Inflammatory macrophage (primary cell): ENCODE results near the gene STX3.

ENCODE experiments used
- DNase-seq, 2 donors: peaks; one replicate each; pipeline ENCODE4 v3.0.0-alpha.2; 2020 to 2022
- total RNA-seq, 18 experiments: gene quantifications; one replicate each; lab custom pipeline; 2026; ENCODE audit warnings: mixed read lengths in 6 of 18, inconsistent platforms in 2 of 18; lab: John Stamatoyannopoulos, UW

Gene STX3
- 56.6 to 118 (median 77.1) reads per million in 18 experiments for total RNA-seq

DNA sequence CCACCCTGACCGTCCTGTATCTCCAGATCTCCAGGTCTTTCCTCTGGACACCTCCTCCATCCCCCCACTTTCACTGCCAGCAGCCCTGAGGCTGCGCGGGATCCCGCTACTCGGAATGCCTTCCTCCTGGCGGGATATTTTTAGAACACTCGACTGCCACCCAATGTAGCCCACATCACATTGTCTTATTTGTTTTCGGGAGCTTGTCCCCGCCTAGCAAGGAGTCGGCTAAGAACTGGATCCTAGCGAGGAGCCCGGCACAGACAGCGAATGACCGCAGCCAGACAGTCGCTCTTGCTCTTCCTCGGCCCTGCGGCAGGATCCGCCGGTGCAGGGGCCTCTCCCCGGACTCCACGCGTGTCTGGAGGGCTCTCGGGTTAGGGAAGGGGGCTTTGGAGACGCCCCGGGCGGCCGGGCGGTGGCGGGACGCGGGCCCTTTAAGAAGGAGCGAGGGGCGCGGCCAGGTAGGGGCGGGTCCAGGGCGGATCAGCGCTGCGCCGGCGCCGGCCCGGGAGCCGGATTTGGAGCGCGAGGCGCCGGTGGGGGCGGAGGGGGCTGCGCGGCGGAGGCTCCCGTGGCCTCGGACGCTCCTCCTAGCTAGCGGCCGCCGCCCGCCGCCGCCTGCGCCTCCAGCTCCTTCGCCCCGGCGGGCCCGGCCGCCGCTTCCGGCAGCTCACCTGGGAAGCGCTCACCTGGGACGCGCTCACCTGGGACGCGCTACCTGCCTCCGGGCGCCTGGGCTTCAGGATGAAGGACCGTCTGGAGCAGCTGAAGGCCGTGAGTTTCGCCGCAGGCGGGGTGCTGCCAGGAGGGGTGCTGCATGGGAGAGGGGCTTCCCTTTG lies at the start of gene STX3:
TSS of gene STX3 (plus strand) at position 518 of the 842 bp plus-strand sequence. CDS start at position 748, 230 bp downstream.
- DNase-seq = peak; percentile 61 to 82

DNA sequence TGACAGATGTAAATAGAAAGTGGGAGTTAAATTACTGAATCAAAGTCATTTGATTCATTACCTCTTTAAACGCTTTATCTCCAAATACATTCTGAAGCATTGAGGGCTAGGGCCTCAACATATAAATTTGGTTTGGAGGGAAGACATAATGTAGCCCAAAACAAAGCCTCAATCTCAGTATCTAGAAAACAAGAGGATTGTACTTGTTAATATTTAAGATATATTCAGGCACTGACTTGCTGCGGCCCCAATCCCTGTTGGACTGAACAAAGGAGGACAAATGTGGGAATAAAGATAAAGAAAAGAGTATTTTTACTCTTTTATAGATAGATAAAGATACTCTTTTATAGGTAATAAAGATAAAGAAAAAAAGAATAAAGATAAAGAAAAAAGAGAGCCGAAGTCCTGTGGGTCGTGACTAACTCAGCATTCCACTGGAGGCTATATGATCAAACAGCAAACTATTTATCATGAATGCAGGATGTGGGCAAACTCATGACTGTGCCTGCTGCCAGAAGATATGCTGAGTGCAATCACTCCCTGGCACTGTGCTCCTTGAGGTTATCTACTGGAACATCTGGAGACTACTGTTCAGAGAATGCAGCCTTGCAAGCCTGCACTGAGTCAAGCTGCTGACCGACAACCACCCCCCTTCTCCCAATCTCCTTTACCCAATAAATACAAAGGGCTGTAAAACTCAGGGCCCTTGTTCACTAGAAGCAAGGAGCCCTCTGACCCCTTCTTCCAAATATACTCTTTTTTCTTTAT lies 48.5 kb upstream of the STX3 start:
- no peak for DNase-seq

DNA sequence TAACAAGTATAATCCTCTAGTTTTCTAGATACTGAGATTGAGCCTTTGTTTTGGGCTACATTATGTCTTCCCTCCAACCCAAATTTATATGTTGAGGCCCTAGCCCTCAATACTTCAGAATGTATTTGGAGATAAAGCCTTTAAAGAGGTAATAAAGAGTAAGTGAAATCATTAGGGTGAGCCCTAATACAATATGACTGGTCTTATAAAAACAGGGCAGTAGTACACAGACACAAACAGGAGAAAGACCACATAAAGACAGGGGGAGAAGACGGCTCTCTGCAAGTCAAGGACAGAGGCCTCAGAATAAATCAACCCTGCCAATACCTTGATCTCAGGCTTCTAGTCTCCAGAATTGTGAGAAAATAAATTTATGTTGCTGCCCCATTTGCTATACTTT lies 47.8 kb upstream of the STX3 start:
- DNase-seq = no peak

DNA sequence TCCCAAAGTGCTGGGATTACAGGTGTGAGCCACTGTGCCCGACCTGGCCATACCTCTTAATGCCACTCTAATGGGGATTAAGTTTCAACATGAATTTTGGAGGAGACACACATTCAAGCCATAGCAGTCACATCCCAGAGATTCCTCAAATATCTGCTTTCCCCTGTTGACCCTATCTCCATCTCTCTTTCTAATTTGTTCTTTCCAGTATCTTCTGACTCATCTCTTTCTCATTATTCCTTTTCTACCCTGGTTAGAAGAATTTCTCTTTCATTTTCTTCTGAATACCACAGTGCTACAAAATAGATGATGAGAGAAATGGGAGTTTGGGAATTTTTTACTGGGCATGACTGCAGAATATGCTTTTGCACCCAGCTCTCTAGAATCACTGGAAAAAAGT lies 46.6 kb upstream of the STX3 start:
- DNase-seq = no peak

DNA sequence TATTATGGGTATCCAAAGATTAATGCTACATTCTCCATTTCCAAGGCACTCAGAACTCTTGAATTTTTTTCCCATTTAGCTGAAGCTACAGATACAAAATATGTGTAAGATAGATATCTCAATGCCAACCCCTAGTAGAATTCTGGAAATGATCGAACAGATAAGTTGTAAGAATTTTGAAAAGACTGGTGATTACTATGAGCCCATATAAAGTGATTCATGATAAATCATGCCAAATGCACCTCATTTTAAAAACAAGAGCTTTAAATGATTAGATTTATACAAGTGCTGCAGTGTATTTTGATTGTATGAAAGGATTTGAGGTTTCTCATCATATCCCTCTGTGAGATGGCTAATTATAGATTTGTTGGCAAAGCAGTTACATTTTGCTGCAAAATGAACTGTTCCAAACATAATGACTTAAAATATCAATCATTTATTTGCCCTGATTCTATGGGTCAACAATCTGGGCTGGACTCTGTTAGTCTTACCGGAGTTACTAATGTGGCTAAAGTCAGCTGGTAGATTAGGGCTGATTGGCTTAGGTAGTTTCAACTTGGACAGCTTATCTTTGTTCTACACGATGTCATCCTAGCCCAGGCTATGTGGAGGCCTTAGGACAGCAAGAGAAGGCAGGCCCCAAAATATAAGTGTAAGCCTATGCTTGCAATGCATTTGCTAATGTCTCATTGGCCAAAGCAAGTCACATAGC lies 44.9 kb upstream of the STX3 start:
- DNase-seq = no peak

DNA sequence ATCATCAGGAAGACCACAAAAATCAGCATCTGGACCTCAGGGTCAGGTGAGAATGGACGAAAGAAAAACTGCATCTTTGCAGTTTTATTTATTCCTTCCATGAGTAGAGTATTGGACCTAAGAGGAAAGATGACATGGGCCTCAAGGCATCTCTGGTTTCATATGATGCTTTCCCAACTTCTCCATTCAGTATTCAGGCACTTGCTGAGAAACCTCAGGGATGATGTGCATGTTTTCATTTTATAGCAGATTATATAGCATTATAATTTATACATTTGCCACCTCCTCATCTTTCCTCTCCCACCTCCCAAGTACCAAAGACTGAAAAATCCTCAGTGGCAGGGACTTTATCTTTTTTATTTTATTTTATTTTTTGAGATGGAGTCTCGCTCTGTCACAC lies 41.4 kb upstream of the STX3 start, which contains the start of gene OR10V1:
TSS of gene OR10V1 (minus strand) at position 101 of the 400 bp plus-strand sequence. CDS start at position 101, 0 bp downstream.
- DNase-seq = no peak

DNA sequence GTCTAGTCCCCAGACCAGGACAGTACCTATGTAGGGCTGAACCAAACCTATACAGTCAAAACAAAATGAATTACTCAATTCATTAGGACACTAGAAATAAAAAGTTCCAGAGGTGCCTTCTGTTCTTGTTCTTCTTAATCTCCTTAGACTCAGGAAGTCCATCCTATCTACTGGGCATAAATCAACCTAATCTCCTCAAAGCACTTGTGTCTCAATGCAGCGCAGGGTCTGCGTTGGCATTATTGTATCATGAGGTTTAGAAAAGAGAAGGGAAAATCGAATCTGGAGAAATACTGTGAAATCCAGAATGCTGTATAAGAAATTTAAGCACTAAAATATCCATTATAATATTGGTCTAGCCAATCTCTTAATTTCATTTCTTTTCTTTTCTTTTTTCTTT lies 39.1 kb upstream of the STX3 start:
- no peak for DNase-seq

DNA sequence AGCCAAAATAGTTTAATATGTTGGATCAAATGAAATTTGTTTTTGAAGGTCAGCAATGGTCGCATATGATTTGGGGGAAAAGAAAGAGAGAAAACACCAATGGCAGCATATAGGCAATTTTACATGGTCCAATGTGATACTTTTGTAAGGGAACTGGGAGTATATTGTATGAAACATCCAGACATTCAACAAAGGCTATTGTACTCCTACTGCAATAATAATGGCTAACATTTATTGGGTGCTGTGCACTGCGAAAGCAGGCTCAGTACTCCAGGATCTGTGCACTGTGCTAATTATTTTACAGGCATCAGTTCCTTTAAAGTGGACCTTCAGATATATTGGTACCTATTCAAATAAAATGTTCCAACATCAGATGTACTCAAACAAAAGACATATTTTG lies 35.6 kb upstream of the STX3 start:
- DNase-seq = no peak

DNA sequence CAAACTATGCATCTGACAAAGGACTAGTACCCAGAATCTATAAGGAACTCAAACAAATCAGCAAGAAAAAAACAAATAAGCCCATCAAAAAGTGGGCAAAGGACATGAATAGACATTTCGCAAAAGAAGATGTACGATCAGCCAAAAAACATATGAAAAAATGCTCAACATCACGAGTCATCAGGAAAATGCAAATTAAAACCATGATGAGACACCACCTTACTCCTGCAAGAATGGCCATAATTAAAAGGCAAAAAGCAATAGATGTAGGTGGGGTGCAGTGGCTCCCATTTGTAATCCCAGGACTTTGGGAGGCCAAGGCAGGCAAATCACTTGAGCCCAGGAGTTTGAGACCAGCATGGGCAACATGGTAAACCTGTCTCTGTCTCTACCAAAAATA lies 31.1 kb upstream of the STX3 start:
- no peak for DNase-seq

DNA sequence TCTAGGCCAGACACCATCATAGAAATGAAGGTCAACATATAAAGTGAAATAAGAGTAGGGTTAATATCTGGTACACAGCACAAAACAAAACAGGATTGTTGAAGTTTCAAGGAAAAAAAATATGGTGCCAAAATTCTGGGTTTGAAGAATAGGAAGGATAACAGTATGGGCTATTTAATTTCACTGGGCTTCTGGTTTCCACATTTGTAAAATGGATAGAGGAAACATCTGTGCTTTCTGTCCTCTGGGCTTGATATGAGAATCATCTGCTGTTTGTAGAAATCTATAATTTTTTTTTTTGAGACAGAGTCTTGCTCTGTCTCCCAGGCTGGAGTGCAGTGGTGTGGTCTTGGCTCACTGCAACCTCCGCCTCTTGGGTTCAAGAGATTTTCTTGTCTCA lies 27.8 kb upstream of the STX3 start:
- no peak for DNase-seq

DNA sequence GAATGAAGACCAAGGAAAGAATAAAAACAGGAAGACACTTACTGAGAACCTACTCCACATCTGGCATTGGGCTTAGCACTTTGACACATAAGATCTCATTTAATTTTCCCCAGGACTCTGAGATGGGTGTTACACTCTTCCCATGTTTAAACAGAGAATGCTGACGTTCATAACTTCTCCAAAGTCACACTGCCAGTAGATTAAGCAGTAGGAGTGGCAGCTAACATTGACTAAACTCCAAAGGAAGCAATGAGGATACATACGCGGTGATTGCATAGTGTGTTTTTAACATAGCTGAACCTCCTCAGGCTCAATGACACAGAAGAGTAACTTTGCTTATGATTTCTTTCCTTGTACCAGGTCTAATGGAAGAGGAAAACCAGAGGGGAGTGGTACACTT lies 27.0 kb upstream of the STX3 start:
- DNase-seq = peak; percentile 36 to 41

DNA sequence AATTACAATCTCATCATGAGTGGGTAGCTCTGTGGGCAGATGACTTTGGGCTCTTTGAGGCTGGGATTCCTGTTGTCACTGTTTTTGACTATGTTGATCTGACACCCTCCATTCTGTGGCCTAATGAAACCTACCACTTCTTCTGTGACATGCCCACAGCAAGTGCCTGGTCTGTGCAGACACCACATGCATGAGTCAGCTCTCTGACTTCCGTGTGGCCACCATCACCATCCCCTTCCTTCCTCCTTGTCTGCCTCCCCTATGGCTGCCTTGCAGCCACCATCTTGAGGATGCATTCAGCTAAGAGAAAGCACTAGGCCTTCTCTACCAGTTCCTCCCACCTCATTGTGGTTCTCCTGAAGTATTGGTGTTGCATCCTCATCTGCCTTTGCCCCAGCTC lies 26.3 kb upstream of the STX3 start:
- DNase-seq = peak; percentile 47 to 60

DNA sequence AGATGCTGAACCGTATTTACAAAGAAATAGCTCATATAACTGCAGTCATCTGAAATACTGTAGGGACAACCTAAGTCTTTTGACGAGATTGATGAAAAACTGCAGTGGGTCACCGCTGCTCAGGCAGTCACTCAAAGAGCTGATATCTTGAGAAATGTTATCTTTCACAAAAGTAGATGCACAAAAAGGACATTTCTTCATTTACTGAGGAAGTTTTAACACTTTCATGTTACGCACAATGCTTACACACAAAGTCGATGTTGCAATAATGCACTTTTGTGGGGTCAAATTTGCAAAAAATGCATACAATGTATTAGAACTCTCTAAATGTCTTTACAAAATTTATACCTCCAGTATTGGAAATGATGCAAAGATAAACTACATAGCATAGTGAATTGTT lies 25.3 kb upstream of the STX3 start:
- DNase-seq = peak; percentile 26 to 58

DNA sequence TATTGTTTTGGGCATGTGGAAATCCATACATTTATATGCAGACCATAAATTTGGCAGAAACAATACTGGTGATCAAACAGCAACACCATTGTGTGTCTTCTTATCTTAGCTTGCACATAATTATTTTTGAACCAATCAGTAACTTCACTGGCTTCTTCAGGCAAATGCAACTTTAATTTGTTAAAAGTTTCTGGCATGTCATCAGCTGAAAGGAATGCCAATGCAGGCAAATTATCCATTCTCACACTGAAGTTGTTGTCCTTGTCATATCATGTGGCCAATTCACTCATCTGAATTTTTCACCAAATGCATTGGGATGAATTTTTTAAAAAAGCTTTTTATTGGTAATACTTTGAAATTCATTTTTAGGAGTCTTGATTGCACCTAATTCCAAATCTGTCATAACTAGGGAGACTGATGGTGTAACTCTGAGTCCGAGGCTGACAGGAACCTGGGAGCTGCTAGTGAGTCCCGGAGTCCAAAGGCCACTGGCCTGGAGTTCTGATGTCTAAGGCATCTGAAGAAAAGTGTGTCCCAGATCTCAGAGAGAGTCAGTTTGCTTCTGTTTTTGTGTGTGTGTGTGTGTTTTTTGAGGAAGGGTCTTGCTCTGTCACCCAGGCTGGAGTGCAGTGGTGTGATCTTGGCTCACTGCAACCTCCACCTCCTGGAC lies 24.1 kb upstream of the STX3 start:
- DNase-seq = no peak

DNA sequence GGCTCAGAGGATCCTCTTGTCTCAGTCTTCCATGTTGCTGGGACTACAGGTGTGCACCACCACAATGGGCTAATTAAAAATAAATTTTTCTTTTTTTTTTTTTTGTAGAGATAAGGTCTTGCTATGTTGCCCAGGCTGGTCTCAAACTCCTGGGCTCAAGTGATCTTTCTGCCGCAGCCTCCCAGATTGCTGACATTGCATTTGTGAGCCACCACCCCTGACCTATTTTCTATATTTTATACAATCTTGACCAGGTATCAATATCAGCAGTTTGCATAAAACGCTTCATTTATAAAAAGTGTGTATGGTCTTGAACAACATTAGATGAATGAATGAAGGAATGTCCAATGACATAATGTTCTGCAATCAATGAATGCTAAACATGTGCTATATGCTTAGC lies 9.1 kb upstream of the STX3 start:
- DNase-seq = no peak

DNA sequence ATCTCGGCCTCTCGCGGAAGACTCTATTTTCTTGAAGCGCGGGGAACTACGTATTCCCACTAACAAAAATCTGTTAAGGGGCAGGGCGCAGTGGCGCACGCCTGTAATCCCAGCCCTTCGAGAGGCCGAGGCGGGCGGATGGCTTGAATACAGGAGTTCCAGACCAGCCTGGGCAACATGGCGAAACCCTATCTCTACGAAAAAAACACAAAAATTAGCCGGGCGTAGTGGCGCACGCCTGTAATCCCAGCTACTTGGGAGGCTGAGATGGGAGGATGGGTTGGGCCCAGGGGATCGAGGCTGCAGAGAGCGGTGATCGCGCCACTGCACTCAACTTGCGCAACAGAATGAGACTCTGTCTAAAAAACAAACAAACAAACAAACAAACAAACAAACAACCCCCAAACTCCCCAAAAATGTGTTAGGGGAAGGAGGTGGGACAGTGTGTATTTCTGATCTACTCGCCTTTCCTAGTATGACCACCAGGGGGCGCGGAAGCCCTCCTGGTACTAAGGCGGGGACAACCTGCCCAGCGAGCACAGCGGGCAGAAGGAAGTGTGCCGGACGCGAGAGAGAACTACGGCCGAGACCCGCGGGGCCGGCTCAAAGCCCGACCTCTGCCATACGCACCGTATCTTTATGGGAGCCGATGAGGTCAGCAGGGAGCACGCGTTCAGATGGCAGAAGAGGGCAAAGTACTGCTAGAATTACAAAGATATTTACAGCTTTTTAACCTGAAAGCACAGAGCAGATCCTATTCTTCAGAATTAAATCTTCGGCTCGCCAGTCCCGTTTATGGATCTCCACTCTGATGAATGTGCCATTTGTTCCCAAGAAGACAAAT lies 1.3 kb upstream of the STX3 start:
- peak; percentile 84 to 87 for DNase-seq

DNA sequence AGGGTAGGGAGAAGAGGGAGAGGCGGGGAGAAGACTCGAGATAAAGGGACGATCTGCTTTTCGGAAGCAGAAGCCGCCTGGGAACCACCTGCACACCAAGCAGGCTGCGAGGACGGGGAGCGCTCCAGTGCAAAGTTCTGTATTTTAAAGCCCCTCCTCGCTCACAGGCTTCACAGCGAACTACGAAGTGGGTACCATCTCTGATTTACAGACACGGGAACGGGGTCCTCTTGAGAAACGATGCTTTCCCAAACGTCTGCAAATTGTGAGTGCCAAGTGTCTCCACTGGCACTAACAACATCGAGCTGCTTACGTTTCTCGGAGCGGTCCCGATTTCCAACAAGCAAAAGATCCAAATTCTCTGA lies 700 bp upstream of the STX3 start:
- DNase-seq = peak in 1 of 2 donors; percentile 19

DNA sequence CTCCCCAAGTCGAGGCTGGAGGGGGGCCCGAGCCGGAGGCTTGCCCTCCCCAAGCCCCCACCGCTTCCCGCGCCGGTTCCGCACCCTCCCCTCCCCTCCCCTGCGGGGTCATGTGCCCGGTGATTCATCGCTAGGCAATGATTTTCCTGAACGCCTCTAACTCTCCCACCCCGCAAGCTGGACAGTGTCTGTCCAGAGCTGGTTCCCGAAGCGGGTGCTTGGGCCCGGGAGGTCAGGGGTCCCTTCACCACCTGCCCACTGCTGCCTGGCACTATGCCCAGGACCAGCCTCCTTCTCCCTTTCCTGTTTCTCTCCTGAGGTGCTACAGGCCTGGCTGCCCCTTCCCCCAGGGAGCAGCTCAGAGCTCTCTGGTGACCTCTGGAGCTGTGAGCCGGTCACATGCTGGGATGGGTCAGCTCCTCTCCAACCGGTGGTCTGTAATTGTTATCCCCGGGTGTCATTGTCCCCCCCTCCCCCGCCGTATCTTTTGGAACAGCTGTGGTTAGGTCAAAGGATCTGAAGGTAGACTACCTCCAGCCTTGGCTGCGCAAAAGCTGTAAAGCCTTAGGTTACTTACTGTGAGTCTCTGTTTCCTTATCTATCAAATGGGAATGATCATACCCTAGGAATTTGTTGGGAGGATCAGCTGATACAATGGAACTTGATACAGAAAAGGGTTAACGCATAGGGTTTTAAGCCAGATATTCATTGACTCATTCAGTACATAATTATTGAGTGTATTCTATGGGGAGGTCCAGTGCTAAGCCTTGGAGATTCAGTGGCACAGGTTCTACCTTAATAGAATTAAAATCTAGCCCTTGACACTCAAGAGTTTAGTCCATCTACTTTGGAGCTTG lies 753 bp downstream of the STX3 start:
- peak; percentile 63 to 77 for DNase-seq

DNA sequence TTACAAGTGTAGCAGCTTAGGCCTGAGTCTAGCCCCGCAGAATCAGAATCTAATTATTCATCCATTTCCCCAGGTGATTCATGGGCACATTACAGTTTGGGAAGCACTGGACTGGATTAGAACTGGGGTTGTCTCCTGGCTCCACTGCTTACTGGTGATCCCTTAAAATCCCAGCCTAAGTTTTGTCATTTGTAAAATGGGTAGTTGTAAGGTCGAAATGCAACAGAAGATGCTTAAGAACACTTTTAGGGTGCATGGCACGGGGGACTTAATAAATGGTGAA lies 1.3 kb downstream of the STX3 start:
- DNase-seq = no peak

DNA sequence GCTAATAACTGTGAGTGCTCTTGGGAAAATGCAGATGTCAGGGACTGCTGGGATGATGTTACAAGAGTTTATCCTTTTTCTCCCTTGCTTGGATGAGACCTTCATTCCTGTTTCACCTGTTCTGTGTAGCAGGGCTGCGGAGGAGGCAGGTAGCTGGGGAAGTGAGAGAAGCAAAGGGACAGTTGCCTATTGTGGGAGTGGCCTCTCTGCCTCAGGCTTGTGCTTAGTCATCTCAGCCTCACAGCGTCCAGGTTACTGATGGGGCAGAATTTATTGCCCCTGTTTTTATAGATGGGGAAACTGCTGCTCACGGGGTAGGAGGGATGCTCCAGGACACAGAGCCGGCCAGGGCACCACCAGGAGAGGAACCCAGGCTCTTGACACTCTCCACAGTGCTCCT lies 1.7 kb downstream of the STX3 start:
- DNase-seq = peak in 1 of 2 donors; percentile 9
